Naive B cell (primary cell): ENCODE measurements around the gene RBBP9. TPM values are rescaled to one million over a fixed set of nuclear protein-coding genes. Genes with fewer than 3 reads are reported as not detected.

Experiments used
- polyA plus RNA-seq, 6 donors: library from polyadenylated mRNA; unstranded; fragments of 300-500 nt; fragmentation: Illumina TruSeq; gene quantifications; one replicate each; pipeline ENCODE4 v1.2.3, GENCODE V29; 2021; ENCODE audit warnings: low read depth in 6 of 6

The RBBP9 gene
- polyA plus RNA-seq, 6 donors from 2014 or later: 7.7 to 11.9 (median 10.0) TPM

Other genes starting within 250 kb of the RBBP9 start
- gene ZNF133, start 208.7 kb downstream of the RBBP9 start, polyA plus RNA-seq: 10 to 100 TPM in 1 of 6 donors, 1 to 10 TPM in 5; 4.1 to 15.2 (median 8.6) TPM
- 1 to 10 TPM in 4 of 6 donors, under 1 TPM in 2; 0.65 to 1.7 (median 1.1) TPM for gene DZANK1, start 30.2 kb downstream of the RBBP9 start, polyA plus RNA-seq
- gene POLR3F, start 29.8 kb downstream of the RBBP9 start, polyA plus RNA-seq: 10 to 100 TPM in 2 of 6 donors, 1 to 10 TPM in 4; 6.1 to 15.2 (median 8.5) TPM
- gene SEC23B, start 10.7 kb upstream of the RBBP9 start, polyA plus RNA-seq: 10 to 100 TPM; 32.5 to 55.5 (median 39.7) TPM
- 100 to 1,000 TPM; 188 to 245 (median 234) TPM for gene SMIM26, start 70.2 kb upstream of the RBBP9 start, polyA plus RNA-seq
- 10 to 100 TPM; 32.8 to 58.4 (median 39.3) TPM for gene DTD1, start 90.8 kb upstream of the RBBP9 start, polyA plus RNA-seq